Endothelial cell of hepatic sinusoid (primary cell): ENCODE measurements around the gene WDR45B.

Experiments
- in situ Hi-C: cut with HindIII; loops from 2 replicates; pipeline ENCODE4 v1.10.0; 2017; ENCODE audit warnings: low sequenced_read_pairs

WDR45B gene

GRCh38 chr17:82678265-82678891 is 30.1 kb upstream of the WDR45B start:
- in situ Hi-C loops: no loop called here

DNA sequence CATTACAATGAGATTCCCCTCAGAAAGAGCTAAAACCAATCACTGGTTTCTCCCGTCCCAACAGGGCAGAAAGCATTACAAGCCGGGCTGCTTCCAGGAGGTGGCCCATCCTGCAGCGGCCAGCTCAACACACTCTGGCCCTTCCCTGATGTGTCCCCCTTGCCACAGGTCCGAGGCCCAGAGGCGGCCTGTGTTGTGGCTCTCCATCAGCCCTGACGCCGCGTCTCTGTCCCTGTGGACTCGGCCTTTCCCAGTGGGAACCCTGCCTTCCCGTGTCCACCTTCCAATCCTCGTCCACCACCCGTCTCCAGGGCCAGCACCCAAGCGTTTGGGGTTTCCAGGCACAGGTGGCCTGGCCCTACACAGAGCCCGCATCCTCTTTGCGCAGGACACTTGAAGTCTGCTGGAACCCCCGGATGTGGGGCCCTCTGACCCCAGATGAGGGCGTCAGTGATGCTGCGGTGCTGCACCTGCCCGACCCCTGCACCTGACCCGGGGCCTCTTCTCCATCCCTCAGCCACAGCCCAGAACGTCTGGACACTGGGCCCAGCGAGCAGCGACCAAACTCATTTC is 29.2 kb upstream of the WDR45B start:
- in situ Hi-C loops: no loop called here

GRCh38 chr17:82675476-82676245 is 27.4 kb upstream of the WDR45B start:
- in situ Hi-C loops: no loop called here

DNA sequence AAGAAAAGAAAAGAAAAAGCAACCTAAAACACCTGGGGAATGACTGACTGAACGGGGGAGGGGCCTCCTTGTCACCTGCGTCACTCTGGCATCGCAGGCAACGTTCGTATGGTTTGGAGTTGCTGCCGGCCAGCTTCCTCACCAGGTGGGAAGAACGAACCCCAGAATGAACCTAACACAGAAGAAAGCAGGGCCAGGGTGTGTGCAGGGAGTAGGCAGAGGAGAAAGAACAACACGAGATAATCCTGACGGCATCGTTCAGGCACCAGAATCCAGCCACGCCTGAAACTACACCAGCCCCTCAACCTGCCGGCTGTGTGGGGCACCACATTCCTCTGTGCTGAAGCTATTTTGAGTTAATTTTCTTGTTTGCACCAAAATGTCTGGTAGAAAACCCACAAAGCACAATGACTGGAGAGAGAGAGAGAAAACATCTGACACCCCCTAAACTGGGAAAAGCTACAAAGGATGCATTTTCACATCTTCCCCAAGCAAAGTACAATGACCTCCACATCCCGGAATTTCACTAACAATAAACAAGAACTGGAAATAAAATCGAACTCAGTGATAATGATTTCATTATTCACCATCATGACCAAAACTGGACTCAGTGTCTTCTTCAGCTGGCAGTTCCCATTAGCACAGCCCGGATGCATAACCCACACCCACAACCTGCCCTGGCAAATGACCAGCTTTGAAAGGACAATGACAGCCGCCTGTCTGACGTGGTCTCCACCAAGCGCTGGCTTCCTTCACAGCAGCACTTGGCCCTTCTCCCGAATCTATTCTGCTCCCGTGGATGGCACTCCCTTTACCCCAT is 26.6 kb upstream of the WDR45B start:
- in situ Hi-C loops: no loop called here

- in situ Hi-C loops: no loop called here
These were observed 22.6 kb upstream of the WDR45B start for GRCh38 chr17:82670661-82671450.

- in situ Hi-C loops: no loop called here
These were observed 20.4 kb upstream of the WDR45B start for GRCh38 chr17:82668631-82669099.

DNA sequence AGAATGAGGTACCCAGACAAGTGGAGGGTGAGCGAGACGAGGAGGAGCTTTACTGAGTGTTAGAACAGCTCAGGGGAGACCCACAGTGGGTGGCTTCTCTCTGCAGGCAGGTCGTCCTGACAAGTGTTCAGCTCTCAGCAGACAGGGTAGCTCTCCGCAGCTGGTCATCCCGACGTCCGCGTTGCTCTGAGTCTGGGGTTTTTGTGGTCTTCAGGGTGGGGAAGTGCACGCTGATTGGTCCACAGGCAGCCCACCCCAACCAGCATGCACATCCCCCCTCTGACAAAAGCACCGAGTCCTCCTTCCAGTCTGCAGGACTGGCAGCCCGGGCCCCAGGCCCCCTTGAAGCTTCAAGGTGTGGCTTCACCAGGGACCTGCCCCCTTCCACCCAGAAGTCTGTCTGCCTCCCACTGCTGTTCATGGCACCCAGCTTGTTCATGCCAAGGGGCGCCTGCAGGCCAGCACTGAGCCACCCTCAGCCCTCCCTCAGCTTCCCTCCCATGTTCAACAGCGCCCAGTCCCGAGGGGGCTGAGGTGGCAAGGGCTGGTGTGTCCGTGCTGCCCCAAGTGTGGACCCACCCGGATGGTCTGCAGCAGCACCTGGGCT is 19.9 kb upstream of the WDR45B start:
- in situ Hi-C loops: no loop called here

GRCh38 chr17:82667668-82668000 is 19.4 kb upstream of the WDR45B start:
- in situ Hi-C loops: no loop called here

DNA sequence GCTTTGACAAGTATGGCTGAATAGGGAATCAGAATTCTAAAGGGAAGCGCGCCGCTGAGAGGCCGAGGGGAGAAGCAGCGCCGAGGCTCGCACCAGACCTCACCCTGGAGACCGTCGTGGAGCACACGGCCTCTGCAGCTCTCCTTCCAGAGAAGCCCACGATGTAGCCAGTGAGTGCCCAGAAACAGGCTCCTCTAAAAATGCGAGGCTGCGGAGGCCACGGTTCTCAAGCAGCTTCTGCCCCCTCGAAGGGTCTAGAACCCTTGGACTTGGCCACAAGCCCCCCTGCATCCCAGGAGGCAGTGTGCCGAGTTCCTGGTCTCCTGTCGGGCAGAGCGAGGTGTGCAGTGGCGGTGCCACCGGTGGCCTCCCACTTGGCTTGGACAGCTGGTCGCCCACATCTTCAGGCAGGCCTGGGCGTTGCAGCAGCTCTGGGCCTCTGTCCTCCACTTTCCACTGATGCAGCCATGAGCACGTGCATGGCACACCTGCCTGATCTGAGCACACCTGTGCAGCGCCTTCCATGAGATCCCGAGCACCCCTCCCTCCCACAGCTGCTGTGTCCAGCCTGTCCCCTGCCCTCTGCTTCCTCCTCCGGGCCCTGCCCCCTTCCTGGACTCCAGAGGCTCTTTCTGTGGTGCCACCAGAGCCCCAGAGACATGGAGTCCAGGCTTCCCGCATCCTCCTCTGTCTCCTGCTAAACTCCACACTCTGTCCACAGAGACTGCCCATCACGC is 18.9 kb upstream of the WDR45B start:
- in situ Hi-C loops: no loop called here

DNA sequence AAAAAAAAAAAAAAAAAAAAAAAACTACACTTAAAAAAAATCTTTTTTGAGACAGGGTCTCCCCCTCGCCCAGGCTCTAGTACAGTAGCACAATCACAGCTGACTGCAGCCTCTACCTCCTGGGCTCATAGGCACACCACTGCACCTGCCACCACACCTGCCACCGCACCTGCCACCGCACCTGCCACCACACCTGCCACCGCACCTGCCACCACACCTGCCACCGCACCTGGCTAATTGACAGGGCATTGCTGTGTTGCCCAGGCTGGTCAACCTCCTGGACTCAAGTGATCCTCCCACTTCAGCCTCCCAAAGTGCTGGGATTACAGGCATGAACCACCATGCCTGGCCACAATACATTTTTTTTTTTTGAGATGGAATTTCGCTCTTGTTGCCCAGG is 17.6 kb upstream of the WDR45B start:
- in situ Hi-C loops: no loop called here

DNA sequence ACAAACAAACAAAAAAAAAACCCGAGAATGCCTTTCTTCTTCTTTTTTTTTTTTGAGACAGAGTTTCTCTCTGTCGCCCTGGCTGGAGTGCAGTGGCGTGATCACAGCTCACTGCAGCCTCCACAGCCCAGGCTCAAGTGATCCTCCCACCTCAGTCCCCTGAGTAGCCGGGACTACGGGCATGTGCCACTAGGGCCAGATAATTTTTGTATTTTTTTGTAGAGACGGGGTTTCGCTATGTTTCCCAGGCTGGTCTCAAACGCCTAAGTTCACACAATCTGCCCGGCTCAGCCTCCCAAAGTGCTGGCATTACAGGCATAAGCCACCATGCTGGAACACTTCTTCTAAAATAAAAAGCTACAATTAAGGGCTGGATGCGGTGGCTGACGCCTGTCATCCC is 17.0 kb upstream of the WDR45B start:
- in situ Hi-C loops: no loop called here

GRCh38 chr17:82664701-82665182 is 16.5 kb upstream of the WDR45B start:
- in situ Hi-C loops: no loop called here

DNA sequence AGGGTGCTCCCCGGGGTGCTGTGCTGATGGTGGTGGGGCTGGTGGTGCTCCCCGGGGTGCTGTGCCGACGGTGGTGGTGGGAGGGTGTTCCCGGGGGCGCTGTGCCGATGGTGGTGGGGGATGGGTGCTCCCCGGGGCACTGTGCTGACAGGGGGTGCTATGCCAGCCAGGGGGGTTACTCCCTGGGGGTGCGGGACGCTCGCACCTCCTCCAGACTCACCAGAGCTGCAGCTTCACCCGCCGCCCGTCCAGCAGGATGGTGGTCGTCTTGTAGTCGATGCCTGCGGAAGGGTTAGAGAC is 16.0 kb upstream of the WDR45B start:
- in situ Hi-C loops: no loop called here

DNA sequence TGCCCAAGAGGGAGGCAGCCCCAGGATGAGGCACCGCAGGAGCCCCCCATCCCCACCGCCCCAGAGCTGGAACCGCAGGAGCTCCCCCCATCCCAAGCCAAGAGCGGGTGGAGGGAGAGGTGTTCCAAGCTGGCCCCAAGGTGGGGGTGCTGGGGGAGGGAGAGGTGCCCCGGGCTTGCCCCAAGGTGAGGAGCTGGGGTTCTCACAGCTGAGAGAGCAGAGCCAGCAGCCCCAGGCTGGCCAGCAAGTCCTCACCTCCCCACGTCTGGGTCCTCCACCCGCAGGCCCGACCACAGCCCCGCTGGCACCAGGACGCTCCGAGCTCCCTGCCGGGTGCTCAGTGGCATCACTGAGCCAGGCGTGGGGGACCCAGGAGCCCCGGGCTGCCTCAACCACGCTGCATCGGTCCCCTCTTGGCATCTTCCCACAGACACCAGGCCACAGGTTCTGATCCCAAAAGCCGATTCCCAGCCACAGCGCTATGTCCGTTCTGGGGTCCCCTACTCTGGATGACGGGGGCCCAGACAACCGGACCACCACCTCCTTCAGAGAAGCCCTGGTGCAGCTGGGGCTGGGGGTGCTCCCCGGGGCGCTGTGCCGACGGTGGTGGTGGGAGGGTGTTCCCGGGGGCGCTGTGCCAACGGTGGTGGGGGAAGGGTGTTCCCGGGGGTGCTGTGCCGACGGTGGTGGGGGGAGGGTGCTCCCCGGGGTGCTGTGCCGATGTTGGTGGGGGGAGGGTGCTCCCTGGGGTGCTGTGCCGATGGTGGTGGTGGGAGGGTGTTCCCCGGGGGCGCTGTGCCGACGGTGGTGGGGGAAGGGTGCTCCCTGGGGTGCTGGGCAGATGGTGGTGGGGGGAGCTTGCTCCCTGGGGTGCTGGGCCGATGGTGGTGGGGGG is 15.4 kb upstream of the WDR45B start:
- in situ Hi-C loops: no loop called here

DNA sequence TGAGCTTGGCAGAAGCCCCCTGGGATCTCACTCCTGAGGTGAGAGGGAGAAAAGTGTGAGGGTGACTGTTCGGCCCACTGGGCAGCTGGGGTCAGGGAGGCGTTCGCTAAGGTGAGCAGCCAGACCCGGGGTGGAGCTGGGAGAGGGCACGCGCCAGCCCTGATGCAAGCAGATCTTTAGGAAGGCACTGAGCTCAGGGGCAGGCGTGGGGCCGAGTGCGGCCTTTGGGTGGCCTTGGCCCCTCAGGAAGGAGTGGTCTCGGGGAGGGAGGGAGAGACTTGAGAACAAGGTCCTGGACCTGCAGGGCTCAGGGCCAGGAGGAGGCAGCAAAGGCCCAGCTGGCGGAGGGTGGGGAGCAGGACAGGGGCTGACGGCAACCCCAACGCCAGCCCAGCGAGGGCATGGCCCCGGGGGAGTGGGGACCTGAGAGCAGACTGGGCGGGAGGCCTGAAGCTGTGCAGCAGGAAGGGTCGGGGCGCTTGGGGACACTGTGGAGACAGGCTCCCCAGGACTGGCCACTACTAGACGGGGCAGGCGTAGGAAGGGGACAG is 14.5 kb upstream of the WDR45B start:
- in situ Hi-C loops: no loop called here

- in situ Hi-C loops: no loop called here
These were observed 13.8 kb upstream of the WDR45B start for GRCh38 chr17:82661717-82662683.

DNA sequence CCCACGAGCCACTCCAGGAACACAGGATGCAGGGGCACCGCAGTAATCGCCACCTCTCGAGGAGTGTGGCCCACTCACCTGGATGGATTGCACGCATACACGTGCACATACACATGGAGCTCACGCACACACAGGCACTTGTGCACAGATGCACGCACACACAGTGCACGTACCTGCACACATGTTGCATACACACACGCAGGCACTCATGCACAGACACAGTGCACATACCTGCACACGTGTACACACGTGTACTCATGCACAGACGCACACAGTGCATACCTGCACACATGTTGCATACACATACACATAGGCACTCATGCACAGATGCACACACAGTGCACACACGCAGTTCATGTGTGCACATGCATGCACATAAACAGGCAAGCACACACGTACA is 11.6 kb upstream of the WDR45B start:
- in situ Hi-C loops: no loop called here
